ENCODE data around the gene FIG4. TPM values are rescaled to one million over a fixed set of nuclear protein-coding genes. Genes with fewer than 3 reads are reported as not detected.

The FIG4 gene
- total RNA-seq, 1 experiment from 2014 or later = 7.3 TPM

DNA sequence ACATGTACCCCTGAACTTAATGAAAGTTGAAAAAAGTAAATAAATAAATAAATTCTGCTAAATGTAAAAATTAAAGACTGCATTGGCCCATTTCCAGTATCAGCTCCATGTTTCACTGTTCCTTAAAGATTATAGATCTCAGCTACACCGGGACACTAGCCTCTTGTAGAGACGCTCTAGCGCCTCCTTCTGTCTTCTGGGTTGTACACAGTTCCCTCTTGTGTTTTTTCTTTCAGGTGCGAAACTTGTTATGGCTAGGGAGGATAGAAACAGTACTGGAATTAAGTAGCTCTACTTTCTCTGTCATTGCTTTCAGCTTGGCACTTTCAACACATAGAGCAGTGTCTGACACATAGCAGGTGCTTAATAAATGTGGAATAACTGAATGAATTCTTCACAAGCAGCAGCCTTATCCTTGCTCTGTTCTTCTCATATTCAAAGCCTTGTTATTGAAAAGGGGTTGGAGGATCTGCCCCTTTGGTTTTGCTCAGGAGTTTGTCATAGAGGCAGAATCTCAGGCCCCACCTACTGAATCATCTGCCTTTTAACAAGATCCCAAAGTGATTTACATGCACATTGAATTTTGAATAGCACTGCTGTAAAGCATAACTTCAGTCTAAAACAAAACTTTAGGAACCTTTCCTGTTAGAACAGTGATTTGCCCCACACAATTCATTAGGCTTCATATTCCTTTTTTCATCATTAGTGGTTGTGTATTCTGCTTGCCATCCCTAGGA is 92.3 kb downstream of the FIG4 start:
- ChIA-PET CTCF (interaction anchor here (0.6 kb wide), 1 partner anchor 9 kb away, joined by 3 read pairs; no protein-coding TSS in a partner anchor), POLR2A (no interaction called here)
- H3K4me1 ChIP-seq = peaks cover 6% of the 10 kb centered on the region
- H3K4me3 ChIP-seq (ENCODE audit: low read depth, low read length) = no peak overlapping the region
- Mint-ChIP-seq H3K4me1 (ENCODE audit: low read depth, unreplicated experiment) (peaks cover 6% of the 10 kb centered on the region), H3K36me3 (ENCODE audit: insufficient read depth, unreplicated experiment) (no peaks in the 10 kb centered on the region), H3K27ac (ENCODE audit: unreplicated experiment) (no peak overlapping the region), H3K9me3 (ENCODE audit: unreplicated experiment) (no peaks in the 10 kb centered on the region), H3K4me3 (ENCODE audit: unreplicated experiment) (no peak overlapping the region), H3K27me3 (ENCODE audit: insufficient read depth, unreplicated experiment) (no peaks in the 10 kb centered on the region)
- no peaks in the 10 kb centered on the region; the same call in 1 of the 2 replicates for H3K36me3 ChIP-seq (ENCODE audit: control insufficient read depth, insufficient read depth, low read length)
- TF ChIP-seq, protein P1, sequence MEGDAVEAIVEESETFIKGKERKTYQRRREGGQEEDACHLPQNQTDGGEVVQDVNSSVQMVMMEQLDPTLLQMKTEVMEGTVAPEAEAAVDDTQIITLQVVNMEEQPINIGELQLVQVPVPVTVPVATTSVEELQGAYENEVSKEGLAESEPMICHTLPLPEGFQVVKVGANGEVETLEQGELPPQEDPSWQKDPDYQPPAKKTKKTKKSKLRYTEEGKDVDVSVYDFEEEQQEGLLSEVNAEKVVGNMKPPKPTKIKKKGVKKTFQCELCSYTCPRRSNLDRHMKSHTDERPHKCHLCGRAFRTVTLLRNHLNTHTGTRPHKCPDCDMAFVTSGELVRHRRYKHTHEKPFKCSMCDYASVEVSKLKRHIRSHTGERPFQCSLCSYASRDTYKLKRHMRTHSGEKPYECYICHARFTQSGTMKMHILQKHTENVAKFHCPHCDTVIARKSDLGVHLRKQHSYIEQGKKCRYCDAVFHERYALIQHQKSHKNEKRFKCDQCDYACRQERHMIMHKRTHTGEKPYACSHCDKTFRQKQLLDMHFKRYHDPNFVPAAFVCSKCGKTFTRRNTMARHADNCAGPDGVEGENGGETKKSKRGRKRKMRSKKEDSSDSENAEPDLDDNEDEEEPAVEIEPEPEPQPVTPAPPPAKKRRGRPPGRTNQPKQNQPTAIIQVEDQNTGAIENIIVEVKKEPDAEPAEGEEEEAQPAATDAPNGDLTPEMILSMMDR (IDR thresholded peaks at IDR 0.05; ENCODE audit: insufficient read depth in 1 of 2, low read depth in 1 of 2, low read length in 1 of 2, severe bottlenecking in 1 of 2, unreplicated experiment in 1 of 2) = peak in 1 of 2 experiments; percentile 13
- H3K27me3 ChIP-seq (replicated peaks; ENCODE audit: control insufficient read depth, insufficient read depth, low read length) = no peaks in the 10 kb centered on the region
- DNase-seq = no peak
- no TSS peak for BruUV-seq (replicated peaks)
- intact Hi-C loops (cut with micrococcal nuclease; ENCODE audit: unreplicated experiment) = no loop called here
- no peaks in the 10 kb centered on the region for H3K9me3 ChIP-seq

DNA sequence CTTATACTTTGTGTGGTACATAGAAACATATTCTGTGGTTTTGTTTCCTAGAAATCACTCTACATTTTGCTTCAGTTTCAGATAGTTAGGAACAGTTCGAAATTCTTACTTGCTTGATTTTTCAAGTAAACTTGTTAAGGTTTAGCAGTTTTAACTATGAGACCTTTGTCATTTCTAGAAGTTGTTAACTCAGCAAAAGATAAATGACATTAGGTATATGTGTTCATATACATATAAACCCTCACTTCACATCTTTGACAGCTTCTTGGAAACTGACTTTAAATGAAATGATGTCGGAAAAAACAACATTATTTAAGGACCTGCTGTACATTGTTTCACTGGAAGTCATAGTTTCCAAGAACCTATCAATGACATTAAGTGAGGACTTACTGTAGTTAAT is 96.2 kb downstream of the FIG4 start:
- DNase-seq = no peak
- Mint-ChIP-seq H3K36me3 (ENCODE audit: insufficient read depth, unreplicated experiment) (no peaks in the 10 kb centered on the region), H3K4me1 (ENCODE audit: low read depth, unreplicated experiment) (peaks cover 6% of the 10 kb centered on the region), H3K27me3 (ENCODE audit: insufficient read depth, unreplicated experiment) (no peaks in the 10 kb centered on the region), H3K4me3 (ENCODE audit: unreplicated experiment) (no peak overlapping the region), H3K9me3 (ENCODE audit: unreplicated experiment) (no peaks in the 10 kb centered on the region), H3K27ac (ENCODE audit: unreplicated experiment) (no peak overlapping the region)
- H3K36me3 ChIP-seq (ENCODE audit: control insufficient read depth, insufficient read depth, low read length) = no peaks in the 10 kb centered on the region; the same call in 1 of the 2 replicates
- H3K4me3 ChIP-seq (ENCODE audit: low read depth, low read length) = no peak overlapping the region
- no peaks in the 10 kb centered on the region for H3K9me3 ChIP-seq
- ChIA-PET POLR2A (no interaction called here), CTCF (no interaction called here)
- intact Hi-C loops (cut with micrococcal nuclease; ENCODE audit: unreplicated experiment) = no loop called here
- no TSS peak for BruUV-seq (replicated peaks)
- TF ChIP-seq, protein P1 (IDR thresholded peaks at IDR 0.05; ENCODE audit: insufficient read depth in 1 of 2, low read depth in 1 of 2, low read length in 1 of 2, severe bottlenecking in 1 of 2, unreplicated experiment in 1 of 2) = no peak
- peaks cover 37% of the 10 kb centered on the region for H3K4me1 ChIP-seq
- H3K27me3 ChIP-seq (replicated peaks; ENCODE audit: control insufficient read depth, insufficient read depth, low read length) = no peaks in the 10 kb centered on the region

DNA sequence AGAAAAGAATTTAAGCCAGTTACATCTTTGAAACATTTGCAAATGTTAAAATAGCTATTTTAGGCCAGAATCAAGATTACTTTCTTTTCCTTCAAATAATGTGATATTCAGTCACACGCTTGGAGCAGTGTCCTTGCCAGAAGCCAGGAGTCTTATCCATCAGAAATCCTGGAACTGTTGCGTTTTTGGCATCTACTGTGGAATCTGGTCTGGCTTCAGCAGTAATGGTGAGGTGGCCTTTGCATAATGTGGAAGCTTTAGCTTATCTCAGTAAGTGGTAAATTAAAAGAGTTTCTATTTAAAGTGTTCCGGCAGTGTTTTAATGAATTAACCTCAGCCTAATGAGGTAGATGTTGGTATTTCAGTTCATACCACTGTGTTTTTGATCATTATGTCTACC is 97.6 kb downstream of the FIG4 start:
- Histone ChIP-seq H3K9me3 (no peaks in the 10 kb centered on the region), H3K4me3 (ENCODE audit: low read depth, low read length) (no peak overlapping the region), H3K36me3 (ENCODE audit: control insufficient read depth, insufficient read depth, low read length) (no peaks in the 10 kb centered on the region; the same call in 1 of the 2 replicates), H3K27me3 (replicated peaks; ENCODE audit: control insufficient read depth, insufficient read depth, low read length) (no peaks in the 10 kb centered on the region), H3K4me1 (peaks cover 50% of the 10 kb centered on the region)
- Mint-ChIP-seq H3K4me1 (ENCODE audit: low read depth, unreplicated experiment) (peaks cover 6% of the 10 kb centered on the region), H3K9me3 (ENCODE audit: unreplicated experiment) (no peaks in the 10 kb centered on the region), H3K36me3 (ENCODE audit: insufficient read depth, unreplicated experiment) (no peaks in the 10 kb centered on the region), H3K4me3 (ENCODE audit: unreplicated experiment) (no peak overlapping the region), H3K27me3 (ENCODE audit: insufficient read depth, unreplicated experiment) (no peaks in the 10 kb centered on the region), H3K27ac (ENCODE audit: unreplicated experiment) (no peak overlapping the region)
- intact Hi-C loops (cut with micrococcal nuclease; ENCODE audit: unreplicated experiment) = no loop called here
- TF ChIP-seq, protein P1 (IDR thresholded peaks at IDR 0.05; ENCODE audit: insufficient read depth in 1 of 2, low read depth in 1 of 2, low read length in 1 of 2, severe bottlenecking in 1 of 2, unreplicated experiment in 1 of 2) = no peak
- DNase-seq = no peak
- BruUV-seq (replicated peaks) = no TSS peak
- POLR2A ChIA-PET = no interaction called here
- CTCF ChIA-PET = no interaction called here

Data from Caco-2 (cell line).